H4 (cell line): ENCODE data around the gene METTL8. TPM values are rescaled to one million over a fixed set of nuclear protein-coding genes. Genes with fewer than 3 reads are reported as not detected.

ENCODE experiments used
- DNase-seq: peaks from one replicate; pipeline ENCODE4 v3.0.0-alpha.2; 2015; ENCODE audit warnings: low spot score
- total RNA-seq: library from RNA; depleted of rRNA; stranded (reverse); fragments of >200 nt; shearing (Covaris generic); gene quantifications from 2 replicates; pipeline ENCODE4 v1.2.3, GENCODE V29; 2014

METTL8 gene
- total RNA-seq, 1 experiment from 2014 or later: 22.0 TPM

- no peak for DNase-seq
Measured at GRCh38 chr2:171346723-171347557, 86.8 kb downstream of the METTL8 start.

- no peak for DNase-seq
Measured at GRCh38 chr2:171345971-171346722, 87.6 kb downstream of the METTL8 start.

- DNase-seq: no peak
Measured at GRCh38 chr2:171344182-171344581, 89.6 kb downstream of the METTL8 start.

DNA sequence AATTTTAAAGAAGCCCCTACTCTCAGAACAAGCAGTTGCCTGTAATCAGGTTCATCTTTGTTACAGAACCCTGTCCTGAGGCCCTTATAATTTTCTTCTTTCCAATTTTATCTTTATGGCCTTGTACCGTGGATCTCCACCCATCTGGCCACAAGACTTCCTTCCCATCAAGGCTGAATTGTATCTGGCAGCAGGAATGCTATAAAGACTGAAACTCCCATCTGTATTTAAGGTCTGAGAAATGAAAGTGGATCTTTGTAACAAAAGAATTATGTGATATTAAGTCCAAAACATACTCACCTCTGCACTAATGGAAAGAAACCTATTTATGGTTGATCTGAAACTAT lies 91.8 kb downstream of the METTL8 start:
- DNase-seq: no peak

- no peak for DNase-seq
Measured at GRCh38 chr2:171341394-171342066, 92.3 kb downstream of the METTL8 start.

- DNase-seq: no peak
Measured at GRCh38 chr2:171334946-171335345, 98.8 kb downstream of the METTL8 start.

DNA sequence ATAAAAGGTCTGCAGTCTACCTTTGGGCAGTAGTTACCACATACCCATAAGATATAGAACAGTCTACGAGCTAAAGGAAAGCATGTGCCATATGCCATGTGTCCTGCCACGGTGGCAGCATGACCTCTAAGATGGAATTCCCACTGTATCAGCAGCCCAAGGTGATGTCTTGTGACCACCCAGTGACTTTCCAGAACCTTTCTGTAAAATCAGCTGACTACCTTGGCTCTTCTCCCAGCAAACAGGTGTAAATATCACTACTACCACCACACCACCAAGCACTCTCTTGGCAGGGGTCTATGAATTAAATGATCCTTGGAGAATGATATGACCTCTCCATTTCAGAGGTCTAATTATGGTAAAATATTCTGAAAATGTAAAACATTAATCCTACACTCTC lies 99.6 kb downstream of the METTL8 start:
- no peak for DNase-seq

- DNase-seq: no peak
Measured at GRCh38 chr2:171330155-171330956, 103.4 kb downstream of the METTL8 start.

- DNase-seq: no peak
Measured at GRCh38 chr2:171327043-171327496, 106.7 kb downstream of the METTL8 start.

GRCh38 chr2:171325886-171326585 lies 107.8 kb downstream of the METTL8 start:
- no peak for DNase-seq

GRCh38 chr2:171323971-171324528 lies 109.7 kb downstream of the METTL8 start:
- DNase-seq: no peak

GRCh38 chr2:171322928-171323327 lies 110.9 kb downstream of the METTL8 start:
- DNase-seq: no peak

DNA sequence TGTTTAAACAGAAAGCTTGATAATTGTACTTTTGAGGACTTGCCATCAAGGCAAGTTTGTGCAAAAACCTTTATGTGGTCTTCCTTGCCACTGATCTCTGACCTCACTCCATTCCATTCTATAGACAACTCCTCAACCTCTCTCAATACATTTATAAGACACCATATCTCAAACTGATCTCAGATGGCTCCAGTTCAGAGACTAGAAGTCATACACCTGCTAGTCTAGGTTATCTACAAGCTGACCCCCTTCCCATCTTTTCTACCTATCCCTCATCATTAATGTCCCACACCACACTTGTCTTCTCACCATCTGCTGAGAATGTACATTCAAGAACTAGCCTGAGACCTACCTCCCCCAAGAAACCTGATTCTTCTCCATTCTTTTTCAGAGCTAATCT lies 113.1 kb downstream of the METTL8 start:
- DNase-seq: no peak

DNA sequence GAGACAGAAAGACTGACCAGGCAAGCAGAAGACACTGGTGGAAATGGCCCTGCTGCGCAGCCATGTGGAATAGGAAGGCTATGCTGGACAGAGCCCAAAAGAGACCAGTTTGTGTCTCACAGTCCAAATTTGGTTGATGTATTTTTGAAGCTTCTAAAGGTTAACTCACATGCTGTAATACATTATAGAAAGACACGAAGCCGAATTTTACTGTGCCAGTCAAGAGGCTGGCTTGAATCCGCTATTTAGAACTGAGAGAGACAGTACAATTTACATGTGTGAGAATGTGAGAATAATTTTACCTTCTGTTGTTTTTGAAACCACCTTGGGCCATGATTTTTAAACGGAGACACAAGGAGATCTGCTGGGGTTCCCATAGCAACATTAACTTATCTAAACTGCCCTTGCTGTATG lies 113.6 kb downstream of the METTL8 start:
- DNase-seq: no peak

GRCh38 chr2:171319164-171319810 lies 114.5 kb downstream of the METTL8 start:
- DNase-seq: no peak

GRCh38 chr2:171318463-171318934 lies 115.3 kb downstream of the METTL8 start:
- DNase-seq: no peak

DNA sequence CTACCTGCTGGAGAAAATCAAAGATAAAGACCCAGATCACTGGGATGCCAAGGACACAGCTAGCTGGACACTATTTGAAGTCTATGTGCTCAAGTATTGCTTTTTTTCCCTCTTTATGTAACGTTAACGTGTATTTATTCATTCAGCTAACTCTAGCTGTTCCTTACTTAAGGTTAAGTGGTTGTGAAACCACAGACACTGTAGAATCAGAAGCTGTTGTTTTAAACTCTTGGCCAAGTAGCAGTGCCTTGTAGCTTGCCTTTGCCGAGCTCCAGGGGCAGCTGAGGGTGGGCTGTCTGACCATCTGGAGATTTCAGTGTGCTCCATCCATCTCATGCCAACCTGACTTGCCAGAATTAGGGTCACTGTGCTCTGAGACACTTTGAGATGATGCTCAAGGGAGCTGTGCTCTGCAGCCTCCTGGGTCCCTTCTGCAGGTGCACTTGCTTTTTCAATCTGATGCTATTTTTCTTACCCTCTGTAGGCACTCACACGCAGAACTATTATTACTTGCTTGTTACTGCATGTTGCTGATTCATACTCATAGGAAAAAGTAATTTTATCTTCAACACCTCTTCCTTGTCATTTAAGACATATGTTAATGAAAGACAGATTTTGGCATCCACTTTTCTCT lies 116.2 kb downstream of the METTL8 start:
- DNase-seq: no peak

DNA sequence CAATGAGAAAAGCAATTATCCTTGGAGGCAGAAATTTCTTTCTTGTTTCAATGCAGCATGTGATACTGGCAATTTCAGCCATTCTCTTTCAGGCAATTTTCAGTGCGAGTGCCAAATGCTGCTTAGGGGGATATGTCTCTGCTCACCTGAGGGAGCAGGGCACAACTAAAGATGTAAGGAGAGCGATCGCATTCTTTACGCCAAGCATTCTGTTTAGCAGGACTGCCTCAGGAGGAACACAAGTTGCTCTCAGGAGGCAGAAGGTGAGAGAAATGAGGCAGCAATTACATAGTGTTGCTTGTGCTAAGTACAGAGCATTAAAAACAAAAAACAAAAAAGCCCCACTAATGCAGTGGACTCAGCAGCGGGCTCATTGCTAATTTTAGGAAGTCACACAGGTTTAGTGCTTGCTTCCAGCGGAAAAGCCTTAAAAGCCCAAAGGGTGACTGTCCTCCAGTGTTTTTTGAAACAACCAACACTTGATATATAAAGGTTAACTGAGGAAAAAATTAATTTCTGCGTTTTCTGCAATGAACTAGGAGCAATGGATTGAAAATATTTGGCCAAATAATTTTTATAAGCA lies 116.9 kb downstream of the METTL8 start:
- no peak for DNase-seq

DNA sequence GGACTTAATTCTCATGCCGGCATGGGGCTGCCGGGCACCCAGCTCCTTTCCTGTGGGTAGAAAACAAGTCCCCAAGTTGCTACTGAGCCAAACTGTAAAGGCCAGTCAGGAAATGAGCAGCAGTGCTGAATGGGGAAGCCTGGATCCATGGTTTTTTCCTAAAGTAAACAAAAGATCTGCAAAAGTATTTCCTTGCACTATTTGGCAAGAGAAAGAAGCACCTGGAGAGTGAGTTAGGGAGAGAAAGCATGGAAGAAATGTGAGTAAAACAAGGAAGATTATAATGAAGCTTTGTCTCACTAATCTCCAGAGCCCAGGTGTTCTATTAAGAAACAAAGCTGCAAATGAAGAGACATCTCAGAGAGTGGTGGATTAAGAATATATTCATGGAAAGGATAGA lies 117.6 kb downstream of the METTL8 start:
- no peak for DNase-seq
